H1 (cell line): ENCODE results near the gene HS3ST5. TPM values are rescaled to one million over a fixed set of nuclear protein-coding genes. Genes with fewer than 3 reads are reported as not detected.

Experiments used
- EP300 ChIP-seq, 2 experiments: IDR thresholded peaks; 1 replicate in 1 of 2; 2 replicates in 1 of 2; pipeline ENCODE4 v1.6.1; 2011 to 2012; ENCODE audit warnings: low read depth in 2 of 2, low read length in 2 of 2, mild to moderate bottlenecking in 2 of 2, borderline replicate concordance in 1 of 2, inconsistent platforms in 1 of 2, moderate library complexity in 1 of 2
- polyA plus RNA-seq, 7 experiments: library from polyadenylated mRNA; depleted of rRNA in 3 of 7; stranded (reverse) in 5 of 7; unstranded in 2 of 7; fragments of >200 nt in 5 of 7; fragments of 200-250 nt in 2 of 7; gene quantifications; 1 replicate in 5 of 7; 2 replicates in 1 of 7; 4 replicates in 1 of 7; pipeline versions ENCODE4 v1.2.1 to v1.2.3, GENCODE V29; 2011 to 2013; ENCODE audit warnings: missing spikeins in 2 of 7, mixed read lengths in 2 of 7
- total RNA-seq: library from RNA; stranded (reverse); fragmentation: NEBNext Ultra II Directional; extraction: Animal tissue kit (Norgen Biotek cat#: 25700); gene quantifications from 2 replicates; pipeline ENCODE4 v1.2.1, GENCODE V29; 2021

Gene HS3ST5
- total and polyA plus RNA-seq, 2 of the 8 experiments (the other 6 are each of a cell fraction or from before 2014, with no cell fraction given) = 1.2 to 9.9 TPM

GRCh38 chr6:114281496-114281895 is 61.3 kb downstream of the HS3ST5 start (continued):
- TF ChIP-seq EP300 (IDR thresholded peaks at IDR 0.05; ENCODE audit: borderline replicate concordance in 1 of 2, low read depth in 2 of 2, low read length in 2 of 2) = no peak
